Neural progenitor cell (in vitro differentiated cells): ENCODE measurements around the gene SAMD4A.

ENCODE experiments used
- EZH2 ChIP-seq: fragments of 200-600 bp; sonication (generic); IDR thresholded peaks from 2 replicates; pipeline ENCODE4 v1.6.1; 2017; ENCODE audit warnings: antibody characterized with exemption, mild to moderate bottlenecking, moderate library complexity
- EZH2phosphoT487 ChIP-seq: fragments of 200-600 bp; sonication (generic); IDR thresholded peaks from 2 replicates; pipeline ENCODE4 v1.6.1; 2017; ENCODE audit warnings: antibody characterized with exemption
- TF ChIP-seq, protein P1 (sequence below): fragments of 200-600 bp; sonication (generic); IDR thresholded peaks from 2 replicates; pipeline ENCODE4 v1.5.1; 2017; ENCODE audit warnings: antibody characterized with exemption, mild to moderate bottlenecking

DNA sequence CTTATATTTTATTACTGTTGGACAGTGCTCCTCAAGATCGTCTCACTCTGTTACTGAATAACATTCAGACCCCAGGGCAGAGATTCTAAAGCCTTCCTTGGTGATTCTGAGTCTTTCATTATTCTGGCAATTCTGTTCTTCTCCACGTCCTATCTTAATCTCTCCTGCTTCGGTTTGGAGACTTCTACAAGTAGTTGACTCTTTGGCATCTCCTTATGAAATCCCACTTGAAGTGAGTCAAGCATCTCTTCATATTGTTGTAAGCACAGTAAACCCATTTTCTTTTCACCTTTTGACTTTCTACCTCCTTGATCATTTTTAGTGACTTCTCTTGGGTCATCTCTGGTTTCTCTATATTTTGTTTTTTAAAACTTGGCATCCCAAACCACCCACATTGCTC lies 132.8 kb downstream of the SAMD4A start:
- TF ChIP-seq, protein P1, sequence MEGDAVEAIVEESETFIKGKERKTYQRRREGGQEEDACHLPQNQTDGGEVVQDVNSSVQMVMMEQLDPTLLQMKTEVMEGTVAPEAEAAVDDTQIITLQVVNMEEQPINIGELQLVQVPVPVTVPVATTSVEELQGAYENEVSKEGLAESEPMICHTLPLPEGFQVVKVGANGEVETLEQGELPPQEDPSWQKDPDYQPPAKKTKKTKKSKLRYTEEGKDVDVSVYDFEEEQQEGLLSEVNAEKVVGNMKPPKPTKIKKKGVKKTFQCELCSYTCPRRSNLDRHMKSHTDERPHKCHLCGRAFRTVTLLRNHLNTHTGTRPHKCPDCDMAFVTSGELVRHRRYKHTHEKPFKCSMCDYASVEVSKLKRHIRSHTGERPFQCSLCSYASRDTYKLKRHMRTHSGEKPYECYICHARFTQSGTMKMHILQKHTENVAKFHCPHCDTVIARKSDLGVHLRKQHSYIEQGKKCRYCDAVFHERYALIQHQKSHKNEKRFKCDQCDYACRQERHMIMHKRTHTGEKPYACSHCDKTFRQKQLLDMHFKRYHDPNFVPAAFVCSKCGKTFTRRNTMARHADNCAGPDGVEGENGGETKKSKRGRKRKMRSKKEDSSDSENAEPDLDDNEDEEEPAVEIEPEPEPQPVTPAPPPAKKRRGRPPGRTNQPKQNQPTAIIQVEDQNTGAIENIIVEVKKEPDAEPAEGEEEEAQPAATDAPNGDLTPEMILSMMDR: no peak
- TF ChIP-seq EZH2 (no peak), EZH2phosphoT487 (no peak)
